ENCODE data around the gene CHAT. TPM values are rescaled to one million over a fixed set of nuclear protein-coding genes. Genes with fewer than 3 reads are reported as not detected.

CHAT gene
- total RNA-seq, 1 experiment from 2014 or later = not detected

- H3K36me3 ChIP-seq = no peaks in the 10 kb centered on the region
- no peaks in the 10 kb centered on the region for H3K27me3 ChIP-seq
- H3K9me3 ChIP-seq (replicated peaks) = no peaks in the 10 kb centered on the region
- H3K4me1 ChIP-seq = no peaks in the 10 kb centered on the region
- no peak for DNase-seq
- no peak overlapping the region for H3K4me3 ChIP-seq
- no peak overlapping the region for H3K27ac ChIP-seq
These were observed 11.3 kb upstream of the CHAT start for GRCh38 chr10:49602380-49603023.

- H3K36me3 ChIP-seq = no peaks in the 10 kb centered on the region
- no peak for DNase-seq
- no peaks in the 10 kb centered on the region for H3K4me1 ChIP-seq
- H3K4me3 ChIP-seq = no peak overlapping the region
- no peak overlapping the region for H3K27ac ChIP-seq
- no peaks in the 10 kb centered on the region for H3K27me3 ChIP-seq
- no peaks in the 10 kb centered on the region for H3K9me3 ChIP-seq (replicated peaks)
These were observed 8.5 kb upstream of the CHAT start for GRCh38 chr10:49605216-49605938.

- Histone ChIP-seq H3K27me3 (no peaks in the 10 kb centered on the region), H3K36me3 (no peaks in the 10 kb centered on the region), H3K9me3 (replicated peaks) (no peaks in the 10 kb centered on the region), H3K27ac (no peak overlapping the region), H3K4me1 (no peaks in the 10 kb centered on the region), H3K4me3 (no peak overlapping the region)
- DNase-seq = no peak
These were observed 7.8 kb upstream of the CHAT start for GRCh38 chr10:49605939-49606509.

- H3K4me3 ChIP-seq = no peak overlapping the region
- peak; percentile 70 to 73 for DNase-seq
- H3K9me3 ChIP-seq (replicated peaks) = no peaks in the 10 kb centered on the region
- no peaks in the 10 kb centered on the region for H3K4me1 ChIP-seq
- H3K27me3 ChIP-seq = no peaks in the 10 kb centered on the region
- H3K27ac ChIP-seq = no peak overlapping the region
- H3K36me3 ChIP-seq = no peaks in the 10 kb centered on the region
These were observed 6.8 kb upstream of the CHAT start for GRCh38 chr10:49606981-49607535.

GRCh38 chr10:49608166-49609005 lies 5.5 kb upstream of the CHAT start:
- Histone ChIP-seq H3K27me3 (no peaks in the 10 kb centered on the region), H3K4me3 (no peak overlapping the region), H3K4me1 (no peaks in the 10 kb centered on the region), H3K36me3 (no peaks in the 10 kb centered on the region), H3K9me3 (replicated peaks) (no peaks in the 10 kb centered on the region), H3K27ac (no peak overlapping the region)
- no peak for DNase-seq

- Histone ChIP-seq H3K9me3 (replicated peaks) (no peaks in the 10 kb centered on the region), H3K27ac (no peak overlapping the region), H3K27me3 (no peaks in the 10 kb centered on the region), H3K4me3 (no peak overlapping the region), H3K4me1 (no peaks in the 10 kb centered on the region), H3K36me3 (no peaks in the 10 kb centered on the region)
- DNase-seq = no peak
These were observed 4.9 kb upstream of the CHAT start for GRCh38 chr10:49609006-49609282.

- no peak for DNase-seq
- Histone ChIP-seq H3K27ac (no peak overlapping the region), H3K4me3 (no peak overlapping the region), H3K4me1 (no peaks in the 10 kb centered on the region), H3K36me3 (no peaks in the 10 kb centered on the region), H3K27me3 (no peaks in the 10 kb centered on the region), H3K9me3 (replicated peaks) (no peaks in the 10 kb centered on the region)
These were observed 4.3 kb upstream of the CHAT start for GRCh38 chr10:49609283-49610113.

- H3K9me3 ChIP-seq (replicated peaks) = no peaks in the 10 kb centered on the region
- H3K36me3 ChIP-seq = no peaks in the 10 kb centered on the region
- no peak within 1 kb of the TSS for H3K4me3 ChIP-seq
- no peaks in the 10 kb centered on the region for H3K27me3 ChIP-seq
- H3K27ac ChIP-seq = no peak within 1 kb of the TSS
- no peak for DNase-seq
- no peaks in the 10 kb centered on the region for H3K4me1 ChIP-seq
These were observed 3.8 kb upstream of the CHAT start, which contains the start of gene SLC18A3 for GRCh38 chr10:49610114-49610457. Gene SLC18A3, plus strand, starts transcription at chr10:49610310. Its CDS starts 431 bp downstream, at chr10:49610741.

- Histone ChIP-seq H3K27me3 (no peaks in the 10 kb centered on the region), H3K27ac (no peak overlapping the region), H3K36me3 (no peaks in the 10 kb centered on the region), H3K4me1 (no peaks in the 10 kb centered on the region), H3K9me3 (replicated peaks) (no peaks in the 10 kb centered on the region), H3K4me3 (no peak overlapping the region)
- DNase-seq = no peak
These were observed 3.2 kb upstream of the CHAT start for GRCh38 chr10:49610458-49611165.

- Histone ChIP-seq H3K4me1 (no peaks in the 10 kb centered on the region), H3K36me3 (no peaks in the 10 kb centered on the region), H3K27me3 (no peaks in the 10 kb centered on the region), H3K9me3 (replicated peaks) (no peaks in the 10 kb centered on the region), H3K27ac (no peak overlapping the region), H3K4me3 (no peak overlapping the region)
- no peak for DNase-seq
These were observed 2.5 kb upstream of the CHAT start for GRCh38 chr10:49611166-49611815.

GRCh38 chr10:49611816-49612512 lies 1.9 kb upstream of the CHAT start:
- no peak overlapping the region for H3K27ac ChIP-seq
- H3K36me3 ChIP-seq = no peaks in the 10 kb centered on the region
- DNase-seq = no peak
- no peaks in the 10 kb centered on the region for H3K4me1 ChIP-seq
- H3K9me3 ChIP-seq (replicated peaks) = no peaks in the 10 kb centered on the region
- H3K27me3 ChIP-seq = no peaks in the 10 kb centered on the region
- H3K4me3 ChIP-seq = no peak overlapping the region

- no peak overlapping the region for H3K4me3 ChIP-seq
- no peak overlapping the region for H3K27ac ChIP-seq
- no peaks in the 10 kb centered on the region for H3K27me3 ChIP-seq
- no peaks in the 10 kb centered on the region for H3K9me3 ChIP-seq (replicated peaks)
- no peak for DNase-seq
- no peaks in the 10 kb centered on the region for H3K36me3 ChIP-seq
- H3K4me1 ChIP-seq = no peaks in the 10 kb centered on the region
These were observed 1.2 kb upstream of the CHAT start for GRCh38 chr10:49612513-49613164.

All from SJCRH30 (cell line).